HCEC 1CT (cell line): ENCODE data around the gene TULP4.
"Not testable (repeated sequence)": the region's sequence is repeated elsewhere in the genome, so short reads cannot be mapped to it uniquely, and the experiment has no call there.

Source experiments
- DNase-seq: peaks from one replicate; pipeline ENCODE4 v3.0.0-alpha.2; 2017

TULP4 gene

DNA sequence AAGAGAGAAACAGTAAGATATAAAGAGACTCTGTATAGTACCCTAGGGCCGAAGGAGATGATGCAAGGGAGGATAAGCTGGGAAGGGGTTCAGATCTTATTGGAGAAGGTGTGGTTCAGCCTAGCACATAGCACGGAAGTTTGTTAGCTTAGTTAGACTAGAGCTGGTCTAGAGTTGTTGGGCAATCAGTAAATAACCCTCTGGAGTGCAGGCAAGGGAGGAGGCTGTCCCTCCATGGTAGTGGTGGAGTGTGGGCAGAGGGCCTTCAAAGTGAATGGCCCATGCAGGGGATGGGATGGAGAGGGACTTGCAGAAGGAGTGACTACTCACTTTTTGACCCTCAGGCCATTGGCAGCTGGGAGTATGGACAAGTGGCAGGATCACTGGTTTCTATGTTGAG lies 20.0 kb downstream of the TULP4 start:
- no peak for DNase-seq

DNA sequence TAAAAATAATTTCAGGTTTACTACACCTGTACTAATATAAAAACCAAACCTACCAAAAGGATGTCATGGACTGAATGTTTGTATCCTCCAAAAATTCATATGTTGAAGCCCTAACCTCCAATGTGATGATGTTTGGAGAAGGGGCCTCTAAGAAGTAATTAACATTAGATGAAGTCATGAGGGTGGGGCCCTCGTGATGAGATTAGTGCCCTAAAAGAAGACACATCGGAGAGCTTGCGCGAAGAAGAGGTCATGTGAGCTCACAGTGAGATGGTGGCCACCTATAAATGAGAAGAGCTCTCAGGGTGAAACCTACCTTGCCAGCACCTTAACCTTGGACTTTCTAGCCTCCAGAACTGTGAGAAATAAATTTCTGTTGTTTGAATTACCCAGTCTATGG lies 20.8 kb downstream of the TULP4 start:
- no peak for DNase-seq

DNA sequence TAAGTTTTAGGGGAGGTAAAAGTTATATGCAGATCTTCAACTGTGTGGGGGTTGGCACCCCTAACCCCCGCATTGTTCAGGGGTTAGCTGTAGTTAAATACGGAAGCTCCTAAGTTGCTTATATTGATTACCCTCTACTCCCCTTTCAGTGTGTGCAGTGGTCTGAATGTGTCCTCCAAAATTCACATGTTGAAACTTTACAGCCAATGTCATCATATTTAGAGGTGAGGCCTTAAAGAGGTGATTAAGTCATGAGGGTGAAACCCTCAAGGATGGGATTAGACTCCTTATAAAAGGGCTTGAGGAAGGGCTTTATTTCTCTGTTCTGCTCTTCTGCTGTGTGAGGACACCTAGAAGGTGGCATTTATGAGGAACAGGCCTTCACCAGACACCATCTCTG lies 22.3 kb downstream of the TULP4 start:
- no peak for DNase-seq

DNA sequence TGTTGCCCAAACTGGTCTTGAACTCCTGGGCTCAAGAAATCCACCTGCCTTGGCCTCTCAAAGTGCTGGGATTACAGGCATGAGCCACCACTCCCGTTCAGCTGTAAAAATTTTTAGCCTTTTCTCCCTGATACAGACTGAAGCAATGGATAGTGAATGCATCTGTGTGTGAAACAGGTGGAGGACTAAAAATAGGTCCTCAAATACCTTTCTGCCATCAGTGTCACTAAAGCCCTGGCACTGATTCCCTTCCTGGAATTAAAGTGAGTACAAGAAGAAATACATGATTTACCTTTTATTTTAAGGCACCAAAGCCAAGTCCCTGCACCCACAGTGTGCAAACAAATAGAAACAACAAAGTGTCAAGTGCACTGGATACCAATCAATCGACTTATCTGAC lies 25.1 kb downstream of the TULP4 start:
- DNase-seq: no peak

DNA sequence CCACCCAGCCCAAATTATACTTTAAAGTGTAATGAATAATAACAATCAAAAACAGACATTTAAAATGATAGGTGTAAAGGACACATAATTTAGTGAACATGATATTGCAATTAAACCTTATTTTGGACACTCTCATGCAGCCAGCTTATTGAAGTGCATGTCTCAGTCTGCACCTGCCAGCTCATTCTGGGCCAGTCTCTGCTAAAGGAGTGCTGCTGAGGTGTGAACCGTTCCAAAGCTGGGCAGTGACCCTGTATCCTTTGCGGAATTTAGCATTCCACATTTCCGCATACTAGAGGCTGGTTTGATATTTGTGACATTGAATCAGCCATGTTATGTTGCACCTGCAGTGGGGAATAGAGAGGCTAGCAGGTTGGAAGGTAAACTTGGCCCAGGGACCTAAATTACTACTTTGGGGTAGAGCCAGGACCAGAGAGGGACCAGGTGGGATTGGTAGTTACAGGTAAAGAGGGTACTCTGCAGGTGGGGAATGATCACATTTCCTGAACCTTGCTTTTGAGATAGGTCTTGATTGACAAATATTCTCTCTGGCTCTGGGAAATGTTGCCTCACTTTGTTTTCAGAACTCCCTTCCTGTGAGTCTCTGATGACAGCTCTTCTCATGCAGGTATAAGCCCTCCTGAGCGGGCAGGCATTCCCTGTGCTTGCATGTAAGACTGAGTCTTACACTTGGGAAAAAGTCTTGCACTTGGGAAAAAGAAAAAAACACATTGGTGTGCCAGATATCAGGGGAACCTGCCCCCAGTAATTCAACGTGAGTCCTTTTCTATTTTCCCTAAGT lies 26.2 kb downstream of the TULP4 start:
- DNase-seq: no peak

DNA sequence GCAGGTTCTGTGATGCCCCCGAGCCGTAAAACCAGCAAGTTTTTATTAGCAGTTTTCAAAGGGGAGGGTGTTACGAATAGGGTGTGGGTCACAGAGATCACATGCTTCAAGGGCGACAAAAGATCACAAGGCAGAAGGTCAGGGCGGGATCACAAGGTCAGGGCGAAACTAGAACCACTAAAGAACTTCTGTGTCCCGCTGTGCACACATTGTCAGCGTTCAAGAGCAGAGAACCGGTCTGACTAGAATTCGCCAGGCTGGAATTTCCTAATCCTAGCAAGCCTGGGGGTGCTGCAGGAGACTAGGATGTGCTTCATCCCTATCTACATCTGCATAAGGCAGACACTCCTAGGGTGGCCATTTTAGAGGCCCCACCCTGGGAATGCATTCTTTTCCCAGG lies 26.9 kb downstream of the TULP4 start:
- not testable (repeated sequence) for DNase-seq

DNA sequence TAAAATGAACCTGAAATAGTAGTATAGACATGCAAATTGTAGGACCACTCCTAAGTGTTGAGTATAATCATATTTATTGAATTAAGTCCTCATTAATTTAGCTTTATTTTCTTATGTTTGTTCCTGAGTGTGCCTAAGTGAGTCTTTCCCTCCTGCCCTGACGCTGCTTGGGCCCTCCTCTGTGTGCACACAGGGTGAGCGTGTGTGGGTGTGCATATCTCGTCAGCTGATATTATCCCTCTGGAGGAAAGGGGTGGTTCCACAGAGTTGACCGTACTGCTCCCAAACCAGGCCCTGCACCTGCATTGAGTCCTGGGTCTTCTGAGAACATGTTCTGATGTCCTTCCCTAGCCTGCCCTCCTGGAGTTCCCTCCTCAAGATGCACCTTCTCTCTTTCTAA lies 28.0 kb downstream of the TULP4 start:
- DNase-seq: no peak

DNA sequence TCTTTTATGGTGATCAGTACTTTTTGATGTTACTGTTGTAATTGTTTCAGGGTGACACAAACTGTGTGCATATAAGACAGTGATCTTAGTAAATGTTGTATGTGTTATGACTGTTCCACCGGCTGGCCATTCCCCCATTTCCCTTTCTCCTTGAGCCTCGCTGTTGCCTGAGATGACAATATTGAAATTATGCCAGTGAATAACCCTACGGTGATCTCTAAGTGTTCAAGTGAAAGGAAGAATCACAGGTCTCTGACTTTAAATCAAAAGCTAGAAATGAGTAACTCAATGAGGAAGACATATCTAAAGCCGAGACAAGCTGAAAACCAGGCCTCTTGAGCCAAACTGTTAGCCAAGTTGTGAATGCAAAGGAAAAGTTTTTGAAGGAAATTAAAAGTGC lies 32.3 kb downstream of the TULP4 start:
- DNase-seq: no peak

DNA sequence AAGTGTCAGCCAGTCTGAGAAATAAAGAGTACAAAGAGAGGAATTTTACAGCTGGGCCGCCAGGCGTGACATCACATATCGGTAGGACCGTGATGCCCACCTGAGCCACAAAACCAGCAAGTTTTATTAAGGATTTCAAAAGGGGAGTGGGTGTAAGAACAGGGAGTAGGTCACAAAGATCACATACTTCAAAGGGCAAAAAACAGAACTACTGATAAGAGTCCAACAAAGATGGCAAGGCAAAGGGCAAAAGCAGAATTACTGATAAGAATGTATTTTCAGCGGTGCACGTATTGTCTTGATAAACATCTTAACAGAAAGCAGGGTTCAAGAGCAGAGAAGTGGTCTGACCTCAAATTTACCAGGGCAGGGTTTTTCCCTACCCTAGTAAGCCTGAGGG lies 33.2 kb downstream of the TULP4 start:
- not testable (repeated sequence) for DNase-seq

DNA sequence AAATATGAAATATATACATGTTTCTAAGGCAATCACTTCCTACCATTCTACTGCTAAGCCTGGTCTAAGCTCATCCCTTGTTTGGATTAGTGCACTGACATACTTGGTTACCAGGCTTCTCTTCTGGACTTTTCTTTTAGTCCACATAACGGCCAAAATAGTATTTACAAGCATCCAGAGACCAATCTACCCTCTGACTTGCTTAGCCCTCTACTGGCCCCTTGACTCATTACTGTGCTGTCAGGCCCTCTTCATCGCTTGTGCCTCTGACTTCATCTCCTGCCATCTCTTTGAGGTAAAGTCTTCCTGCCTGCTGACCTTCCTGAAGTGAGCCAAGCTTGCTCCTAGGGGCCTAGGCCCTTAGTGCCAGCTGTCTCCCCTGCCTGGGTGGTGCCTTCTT lies 35.1 kb downstream of the TULP4 start:
- no peak for DNase-seq

DNA sequence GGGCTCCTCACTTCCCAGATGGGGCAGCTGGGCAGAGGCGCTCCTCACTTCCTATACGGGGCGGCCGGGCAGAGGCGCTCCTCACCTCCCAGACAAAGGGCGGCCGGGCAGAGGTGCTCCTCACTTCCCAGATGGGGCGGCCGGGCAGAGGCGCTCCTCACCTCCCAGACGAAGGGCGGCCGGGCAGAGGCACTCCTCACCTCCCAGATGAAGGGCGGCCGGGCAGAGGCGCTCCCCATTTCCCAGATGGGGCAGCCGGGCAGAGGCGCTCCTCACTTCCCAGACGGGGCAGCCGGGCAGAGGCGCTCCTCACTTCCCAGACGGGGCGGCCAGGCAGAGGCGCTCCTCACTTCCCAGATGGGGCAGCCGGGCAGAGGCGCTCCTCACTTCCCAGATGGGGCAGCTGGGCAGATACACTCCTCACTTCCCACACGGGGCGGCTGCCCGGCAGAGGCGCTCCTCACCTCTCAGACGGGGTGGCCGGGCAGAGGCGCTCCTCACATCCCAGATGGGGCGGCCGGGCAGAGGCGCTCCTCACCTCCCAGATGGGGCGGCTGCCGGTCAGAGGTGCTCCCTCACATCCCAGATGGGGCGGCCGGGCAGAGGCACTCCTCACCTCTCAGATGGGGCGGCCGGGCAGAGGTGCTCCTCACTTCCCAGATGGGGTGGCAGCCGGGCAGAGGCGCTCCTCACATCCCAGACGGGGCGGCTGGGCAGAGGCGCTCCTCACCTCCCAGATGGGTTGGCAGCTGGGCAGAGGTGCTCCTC lies 36.7 kb downstream of the TULP4 start:
- DNase-seq: not testable (repeated sequence)

DNA sequence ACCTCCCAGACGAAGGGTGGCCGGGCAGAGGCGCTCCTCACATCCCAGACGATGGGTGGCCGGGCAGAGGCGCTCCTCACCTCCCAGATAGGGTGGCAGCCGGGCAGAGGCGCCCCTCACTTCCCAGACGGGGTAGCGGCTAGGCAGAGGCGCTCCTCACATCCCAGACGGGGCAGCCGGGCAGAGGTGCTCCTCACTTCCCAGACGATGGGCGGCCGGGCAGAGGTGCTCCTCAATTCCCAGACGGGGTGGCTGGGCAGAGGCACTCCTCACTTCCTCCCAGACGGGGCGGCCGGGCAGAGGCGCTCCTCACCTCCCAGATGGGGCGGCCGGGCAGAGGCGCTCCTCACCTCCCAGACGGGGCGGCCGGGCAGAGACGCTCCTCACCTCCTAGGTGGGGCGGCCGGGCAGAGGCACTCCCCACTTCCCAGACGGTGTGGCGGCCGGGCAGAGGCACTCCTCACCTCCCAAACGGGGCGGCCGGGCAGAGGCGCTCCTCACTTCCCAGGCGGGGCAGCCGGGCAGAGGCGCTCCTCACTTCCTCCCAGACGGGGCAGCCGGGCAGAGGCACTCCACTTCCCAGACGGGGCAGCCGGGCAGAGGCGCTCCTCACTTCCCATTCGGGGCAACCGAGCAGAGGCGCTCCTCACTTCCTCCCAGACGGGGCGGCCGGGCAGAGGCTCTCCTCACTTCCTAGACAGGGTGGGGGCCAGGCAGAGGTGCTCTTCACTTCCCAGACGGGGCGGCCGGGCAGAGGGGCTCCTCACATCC lies 37.4 kb downstream of the TULP4 start:
- not testable (repeated sequence) for DNase-seq

DNA sequence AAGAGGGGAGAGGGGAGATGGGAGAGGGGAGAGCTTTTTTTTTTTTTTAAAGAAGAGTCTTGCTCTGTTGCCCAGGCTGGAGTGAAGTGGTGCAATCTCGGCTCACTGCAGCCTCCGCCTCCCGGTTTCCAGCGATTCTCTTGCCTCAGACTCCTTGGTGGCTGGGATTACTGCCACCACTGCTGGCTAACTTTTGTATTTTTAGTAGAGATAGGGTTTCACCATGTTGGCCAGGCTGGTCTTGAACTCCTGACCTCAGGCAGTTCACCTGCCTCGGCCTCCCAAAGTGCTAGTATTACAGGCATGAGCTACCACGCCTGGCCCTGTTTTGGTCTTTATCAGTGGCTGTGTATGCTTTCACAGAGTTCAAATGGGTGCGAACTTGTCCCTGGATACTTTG lies 38.5 kb downstream of the TULP4 start:
- DNase-seq: not testable (repeated sequence)

DNA sequence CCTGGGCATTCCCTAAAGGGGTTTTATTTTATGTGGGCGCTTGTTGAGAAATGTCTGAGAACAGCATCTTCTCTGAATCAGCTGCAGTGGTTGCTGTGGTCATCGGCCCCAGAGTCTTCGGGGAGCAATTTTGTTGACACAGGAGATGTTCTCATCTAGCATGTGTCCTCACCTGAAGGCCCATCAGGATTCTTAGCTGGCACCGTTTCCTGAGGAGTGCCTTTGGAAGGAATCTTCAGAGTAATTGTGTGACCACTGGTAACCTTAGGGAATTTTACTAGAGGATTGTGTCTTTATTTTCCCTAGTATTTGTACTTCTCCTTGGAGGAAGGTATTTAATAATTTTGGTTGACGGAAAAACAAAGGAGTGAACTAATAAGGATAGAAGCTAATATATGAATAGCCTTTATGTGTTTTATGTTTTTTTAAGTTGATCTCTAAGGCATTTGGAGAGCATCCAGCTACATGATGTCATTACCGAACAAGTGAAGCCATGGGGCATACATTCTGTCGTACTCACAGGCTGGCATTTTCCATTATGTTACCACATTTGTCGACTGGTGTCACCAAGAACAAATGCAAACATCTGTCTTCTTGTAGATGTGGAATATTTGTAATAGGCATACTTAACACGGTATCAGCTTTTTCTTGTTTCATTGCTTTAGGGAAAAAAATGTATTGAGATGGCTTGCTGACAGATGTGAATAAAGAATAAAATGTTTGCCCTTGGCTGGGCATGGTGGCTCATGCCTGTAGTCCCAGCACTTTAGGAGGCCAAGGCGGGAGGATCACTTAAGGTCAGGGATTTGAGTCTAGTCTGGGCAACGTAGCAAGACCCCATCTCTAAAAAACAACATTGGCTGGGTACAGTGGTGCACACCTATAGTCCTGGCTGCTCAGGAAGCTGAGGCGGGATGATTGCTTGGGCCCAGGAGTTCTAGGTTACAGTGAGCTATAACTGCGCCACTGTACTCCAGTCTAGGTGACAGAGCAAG lies 41.9 kb downstream of the TULP4 start:
- no peak for DNase-seq

DNA sequence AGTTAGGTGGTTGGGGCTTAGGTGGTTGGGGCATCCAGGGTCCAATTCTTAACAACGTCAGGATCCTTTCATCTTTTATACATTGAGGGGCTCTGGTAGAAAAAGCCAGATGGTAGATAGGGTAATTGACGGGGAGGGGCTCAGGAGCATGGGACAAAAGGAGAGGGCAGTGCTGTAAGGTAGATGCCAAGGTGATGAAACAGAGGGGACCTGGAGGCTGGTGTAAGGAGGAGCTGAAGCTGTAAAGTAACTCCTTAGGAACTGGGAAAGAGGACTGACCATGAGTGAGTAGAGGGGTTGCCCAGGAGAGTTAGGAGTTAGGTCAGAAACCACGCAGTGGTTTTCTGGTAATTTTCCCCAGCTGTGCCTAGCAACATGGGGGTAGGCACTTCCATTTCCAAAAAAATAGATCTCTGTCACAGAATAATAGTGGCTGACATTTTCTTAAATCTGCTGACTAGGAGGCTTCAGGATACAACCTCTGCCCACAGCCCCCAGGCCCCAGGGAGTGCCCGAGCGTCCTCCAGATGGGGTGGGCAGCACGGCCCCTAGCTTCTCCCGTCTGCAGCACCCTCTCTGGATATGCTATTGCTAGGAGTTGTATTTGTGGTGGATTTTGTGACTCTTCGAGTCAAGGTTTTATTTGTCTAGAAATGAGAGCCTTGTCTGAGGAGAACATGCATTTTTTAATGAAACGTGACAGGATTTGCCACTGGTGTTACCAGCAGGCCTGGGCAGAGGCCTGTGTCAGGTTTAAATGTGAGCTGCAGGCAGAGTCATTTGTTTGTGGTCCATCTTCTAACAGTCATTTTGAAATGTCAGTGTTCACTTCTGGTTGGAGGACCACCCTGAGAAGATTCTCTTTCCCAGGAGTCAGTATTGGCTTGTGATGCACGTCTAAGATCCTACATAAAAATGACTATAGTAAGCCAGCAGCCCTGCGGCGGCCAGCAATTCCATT lies 44.6 kb downstream of the TULP4 start:
- no peak for DNase-seq

DNA sequence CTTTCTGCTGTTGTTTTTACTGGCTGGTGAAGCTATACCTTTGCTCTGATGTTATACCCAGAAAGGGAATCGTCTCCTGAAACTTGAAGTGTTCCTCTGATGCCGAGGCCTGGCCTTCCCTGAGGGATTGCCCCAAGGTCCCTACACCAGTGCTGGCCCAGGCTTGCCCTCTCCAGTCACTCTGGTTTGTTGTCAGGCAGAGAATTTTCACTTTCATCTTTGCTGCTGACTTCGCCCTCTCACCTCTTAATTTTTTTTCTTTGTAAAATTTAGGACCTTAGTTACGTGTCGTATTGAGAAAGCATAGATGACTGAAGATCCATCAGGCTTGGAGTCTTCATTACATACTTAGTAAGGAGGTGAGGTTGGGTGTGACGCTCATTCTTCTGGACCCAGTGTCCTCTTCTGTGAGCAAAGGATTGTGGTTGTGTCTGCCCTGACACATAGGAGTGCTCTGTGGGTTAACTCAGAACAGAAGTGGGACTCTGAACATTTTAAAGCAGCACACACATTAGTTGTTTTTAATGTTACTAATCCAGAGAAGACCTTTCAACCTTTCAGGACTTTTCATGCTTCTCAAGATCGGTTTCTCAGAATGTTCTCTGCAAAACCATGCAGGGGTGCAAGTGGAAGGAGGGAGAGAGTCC lies 45.4 kb downstream of the TULP4 start:
- DNase-seq: no peak

DNA sequence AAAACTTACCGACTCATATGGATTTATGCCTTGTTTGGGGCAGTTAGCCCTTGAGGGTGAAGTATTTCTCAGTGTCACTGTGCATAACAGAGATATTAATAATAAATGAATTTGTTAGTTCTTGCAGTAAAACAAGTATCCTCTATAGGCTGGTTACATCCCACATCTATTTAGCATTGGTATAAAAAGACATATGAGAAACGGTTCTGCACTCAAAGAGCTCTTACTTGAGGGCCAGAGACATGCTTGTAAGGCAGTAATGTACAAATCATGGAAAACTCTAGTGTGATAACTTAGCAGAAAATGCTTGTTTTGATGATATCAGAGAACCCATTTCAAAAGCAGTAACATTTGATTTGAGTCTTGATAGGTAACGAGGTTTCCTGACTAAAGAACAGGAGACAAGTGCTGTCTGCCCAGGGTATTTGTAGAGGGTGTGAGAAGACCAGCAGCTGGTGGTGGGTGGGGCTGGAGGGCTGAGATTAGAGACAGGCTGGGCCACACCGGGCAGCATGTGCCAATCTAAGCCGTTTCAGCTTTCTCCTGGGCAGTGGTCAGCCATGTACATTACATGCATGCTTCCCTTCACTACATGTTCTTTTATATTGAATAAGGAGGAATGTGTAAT lies 46.3 kb downstream of the TULP4 start:
- no peak for DNase-seq

DNA sequence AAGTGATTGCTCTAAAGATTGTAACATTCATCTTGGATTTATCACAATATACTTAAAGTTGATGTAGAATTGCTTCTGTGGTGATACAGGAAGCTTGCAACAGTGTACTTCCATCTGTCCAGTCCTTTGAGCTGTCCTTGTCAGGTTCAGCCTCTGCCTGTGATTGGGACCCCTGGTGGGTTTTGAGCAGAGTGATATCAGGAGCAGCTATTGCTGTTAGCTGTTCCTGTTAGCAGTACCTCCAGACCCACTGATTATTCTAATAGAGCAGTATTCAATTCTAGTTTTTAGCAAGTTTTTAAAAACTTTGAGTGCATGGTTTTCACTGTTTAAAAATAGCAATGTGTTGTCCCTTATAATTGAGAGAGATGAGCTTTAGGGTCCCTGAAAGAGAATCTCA lies 48.8 kb downstream of the TULP4 start:
- DNase-seq: no peak

DNA sequence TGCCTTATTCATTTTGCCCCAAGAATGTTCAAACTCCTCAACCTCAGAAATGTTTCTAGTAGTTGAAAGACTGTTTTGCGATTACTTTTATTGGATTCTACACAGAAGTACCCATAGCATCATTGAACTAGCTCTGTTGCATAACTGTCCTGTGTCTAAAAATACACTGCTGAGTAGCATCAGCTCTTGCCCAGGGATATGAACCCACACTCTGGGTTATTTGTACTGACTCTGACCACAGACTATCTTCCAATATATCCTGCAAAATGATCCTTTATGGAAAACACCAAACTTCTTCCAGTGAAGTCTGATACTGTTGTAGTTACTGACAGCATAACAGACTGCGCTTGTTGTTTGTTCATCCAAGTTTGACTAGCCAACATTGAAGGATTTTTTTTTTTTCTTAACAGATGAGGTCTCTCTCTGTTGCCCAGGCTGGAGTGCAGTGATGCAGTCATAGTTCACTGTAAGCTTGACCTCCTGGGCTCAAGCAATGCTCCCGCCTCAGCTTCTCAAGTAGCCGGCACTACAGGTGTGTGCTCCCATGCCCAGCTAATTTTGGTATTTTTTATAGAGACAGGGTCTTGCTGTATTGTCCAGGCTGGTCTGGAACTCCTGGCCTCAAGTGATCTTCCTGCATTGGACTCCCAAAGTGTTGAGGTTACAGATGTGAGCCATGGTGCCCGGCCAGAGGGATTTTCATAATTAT lies 49.9 kb downstream of the TULP4 start:
- DNase-seq: no peak
